GM19328 (cell line): ENCODE measurements around the gene SLC38A3.
A peak's percentile ranks its signal among the peaks of the same experiment; 100 is the strongest.
"Not testable (repeated sequence)": the region's sequence is repeated elsewhere in the genome, so short reads cannot be mapped to it uniquely, and the experiment has no call there.

Experiments used
- ATAC-seq: cut with Tn5 transposase; IDR thresholded peaks from one replicate; pipeline ENCODE4 v1.9.1; 2021; ENCODE audit warnings: mild to moderate bottlenecking, moderate library complexity; ENCODE audit not compliant: unreplicated experiment

The SLC38A3 gene

GRCh38 chr3:50230104-50230793, 25.2 kb downstream of the SLC38A3 start:
- ATAC-seq = no peak

DNA sequence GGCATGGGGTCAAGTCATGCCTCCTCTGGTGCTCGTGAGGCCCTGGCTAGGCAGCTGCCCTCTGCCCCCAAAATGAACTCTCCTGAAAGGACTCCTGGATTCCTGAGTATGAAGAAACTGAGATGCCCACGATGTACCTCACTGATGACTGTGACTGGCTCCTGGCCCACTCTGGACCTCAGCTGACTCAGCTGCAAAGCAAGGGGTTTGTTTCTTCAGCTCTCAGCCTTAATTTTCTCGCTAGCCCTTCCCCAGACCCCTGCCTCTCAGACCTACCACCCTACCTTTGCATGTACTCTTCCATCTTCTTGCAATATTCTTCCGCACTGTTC, 25.7 kb downstream of the SLC38A3 start:
- no peak for ATAC-seq

GRCh38 chr3:50231581-50231980, 26.5 kb downstream of the SLC38A3 start:
- ATAC-seq = no peak

- no peak for ATAC-seq
Measured at GRCh38 chr3:50232303-50232702, 27.2 kb downstream of the SLC38A3 start.

DNA sequence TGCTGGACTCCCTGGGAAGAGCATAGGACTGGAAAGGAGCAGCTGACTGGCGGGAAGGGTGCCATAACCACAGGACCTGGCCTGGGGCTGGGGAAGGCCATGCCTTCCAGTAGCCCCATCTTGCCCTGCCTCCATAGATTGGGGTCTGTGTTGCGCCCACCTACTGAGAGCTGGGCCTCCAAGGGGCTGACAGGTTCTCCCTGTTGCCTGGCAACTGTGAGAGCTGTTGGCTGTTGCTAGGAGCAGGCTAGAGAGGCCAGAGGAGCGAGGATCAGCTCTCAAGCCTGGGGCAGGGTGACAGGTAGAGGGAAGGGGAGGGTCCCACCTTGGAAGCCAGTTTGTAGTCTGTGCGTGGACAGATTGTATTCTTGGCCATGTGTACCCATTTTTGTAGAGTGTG, 28.1 kb downstream of the SLC38A3 start:
- no peak for ATAC-seq

DNA sequence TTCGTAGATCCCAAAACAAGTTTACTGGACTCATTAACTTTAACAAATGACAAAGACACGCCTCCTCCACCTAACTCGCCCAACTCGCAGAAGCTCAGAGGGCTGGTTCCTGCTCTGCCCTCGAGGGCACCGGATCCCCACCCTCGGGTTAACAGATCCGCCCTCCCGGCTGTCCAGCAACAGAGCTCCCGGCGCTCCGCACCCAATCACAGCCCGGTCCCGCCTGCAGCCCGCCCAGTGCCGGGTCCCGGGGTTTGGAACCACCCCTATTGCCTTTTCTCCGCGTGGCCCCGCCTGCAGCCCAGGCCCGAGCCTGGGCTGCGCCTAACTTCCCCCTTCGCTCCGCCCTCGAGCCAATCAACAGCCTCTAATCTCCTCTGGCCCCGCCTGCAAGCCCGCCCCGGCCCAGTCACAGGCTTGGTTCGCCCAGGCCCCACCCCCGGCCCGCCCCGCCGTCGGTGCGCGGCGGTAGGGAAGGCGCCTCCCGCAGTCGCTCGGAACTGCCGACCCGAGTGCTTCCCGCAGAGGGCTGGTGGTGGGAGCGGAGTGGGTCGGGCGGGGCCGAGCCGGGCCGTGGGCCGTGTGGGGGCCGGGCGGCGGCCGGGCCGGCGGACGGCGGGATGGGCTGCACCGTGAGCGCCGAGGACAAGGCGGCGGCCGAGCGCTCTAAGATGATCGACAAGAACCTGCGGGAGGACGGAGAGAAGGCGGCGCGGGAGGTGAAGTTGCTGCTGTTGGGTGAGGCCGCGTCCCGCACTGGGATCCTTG, 30.8 kb downstream of the SLC38A3 start, which contains the start of gene GNAI2:
Gene GNAI2 (plus strand): TSS at position 489 of the 768 bp plus-strand sequence. CDS start 132 bp downstream, at position 621.
- peak; percentile 91 for ATAC-seq

GRCh38 chr3:50236484-50237132, 31.5 kb downstream of the SLC38A3 start:
- ATAC-seq = no peak

GRCh38 chr3:50237133-50237651, 32.1 kb downstream of the SLC38A3 start:
- ATAC-seq = no peak

GRCh38 chr3:50237754-50238548, 32.9 kb downstream of the SLC38A3 start:
- no peak for ATAC-seq

DNA sequence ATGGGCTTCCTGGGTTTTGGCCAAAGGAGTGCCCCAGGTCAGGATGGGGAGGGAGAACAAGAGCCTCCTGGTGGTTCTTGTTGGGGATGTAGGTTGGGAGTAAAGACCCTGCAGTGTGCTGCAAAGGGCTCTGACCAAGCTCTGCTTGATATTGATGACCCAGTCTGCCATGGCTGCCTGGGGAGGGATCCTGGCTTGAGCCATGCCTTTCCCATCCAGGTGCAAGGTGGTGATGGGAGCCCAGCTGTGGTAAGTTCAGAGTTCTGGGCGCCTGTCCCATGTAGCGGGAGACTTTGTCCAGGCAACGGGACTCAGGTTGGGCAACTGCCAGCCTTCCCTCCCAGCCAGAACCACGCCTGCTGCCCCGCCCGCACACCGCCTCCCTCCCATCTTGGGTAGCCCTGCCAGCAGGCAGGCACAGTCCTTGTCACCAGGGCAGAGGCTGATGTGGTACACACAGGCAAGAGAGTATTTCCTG, 33.5 kb downstream of the SLC38A3 start:
- ATAC-seq = no peak

DNA sequence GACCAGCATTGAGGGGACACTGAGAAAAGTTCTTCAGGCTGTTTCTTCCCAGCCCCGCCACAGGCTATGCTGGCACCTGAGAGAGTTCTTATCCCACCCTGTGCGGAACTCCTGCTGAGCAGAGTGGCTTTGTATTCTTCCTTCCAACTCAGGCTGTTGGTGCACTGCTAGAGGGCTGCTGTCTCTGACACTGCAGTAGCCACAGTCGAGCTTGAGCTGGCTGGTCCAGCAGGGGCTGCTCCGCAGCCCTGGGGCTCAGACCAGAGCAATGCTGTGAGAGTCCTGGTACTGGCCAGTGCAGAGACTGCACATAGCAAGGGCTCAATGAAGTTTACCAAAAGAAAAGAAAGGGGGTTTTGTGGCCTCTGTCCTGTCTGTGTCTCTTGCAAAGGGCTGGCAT, 34.6 kb downstream of the SLC38A3 start:
- no peak for ATAC-seq

DNA sequence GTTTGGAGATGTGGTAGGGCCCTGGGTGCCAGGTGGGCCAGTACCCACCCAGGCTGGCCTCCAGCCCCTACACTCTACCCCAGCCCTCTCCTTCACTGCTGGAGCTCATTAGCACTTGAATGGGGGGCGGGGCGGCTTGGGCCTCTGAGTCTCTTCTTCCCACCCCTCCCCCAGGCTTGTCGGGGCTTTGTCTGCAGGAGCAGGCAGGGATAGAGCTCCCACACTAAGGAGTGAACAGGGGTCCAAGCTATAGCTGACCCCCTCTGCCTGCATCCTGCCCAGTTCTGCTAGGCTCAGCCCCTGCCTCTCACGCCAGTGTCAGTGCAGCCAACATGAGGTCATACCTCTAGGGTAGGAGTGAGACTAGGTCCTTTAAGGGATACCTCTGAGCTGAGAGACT, 36.1 kb downstream of the SLC38A3 start:
- no peak for ATAC-seq

- ATAC-seq = no peak
Measured at GRCh38 chr3:50241713-50242380, 36.8 kb downstream of the SLC38A3 start.

- no peak for ATAC-seq
Measured at GRCh38 chr3:50242381-50242770, 37.3 kb downstream of the SLC38A3 start.

DNA sequence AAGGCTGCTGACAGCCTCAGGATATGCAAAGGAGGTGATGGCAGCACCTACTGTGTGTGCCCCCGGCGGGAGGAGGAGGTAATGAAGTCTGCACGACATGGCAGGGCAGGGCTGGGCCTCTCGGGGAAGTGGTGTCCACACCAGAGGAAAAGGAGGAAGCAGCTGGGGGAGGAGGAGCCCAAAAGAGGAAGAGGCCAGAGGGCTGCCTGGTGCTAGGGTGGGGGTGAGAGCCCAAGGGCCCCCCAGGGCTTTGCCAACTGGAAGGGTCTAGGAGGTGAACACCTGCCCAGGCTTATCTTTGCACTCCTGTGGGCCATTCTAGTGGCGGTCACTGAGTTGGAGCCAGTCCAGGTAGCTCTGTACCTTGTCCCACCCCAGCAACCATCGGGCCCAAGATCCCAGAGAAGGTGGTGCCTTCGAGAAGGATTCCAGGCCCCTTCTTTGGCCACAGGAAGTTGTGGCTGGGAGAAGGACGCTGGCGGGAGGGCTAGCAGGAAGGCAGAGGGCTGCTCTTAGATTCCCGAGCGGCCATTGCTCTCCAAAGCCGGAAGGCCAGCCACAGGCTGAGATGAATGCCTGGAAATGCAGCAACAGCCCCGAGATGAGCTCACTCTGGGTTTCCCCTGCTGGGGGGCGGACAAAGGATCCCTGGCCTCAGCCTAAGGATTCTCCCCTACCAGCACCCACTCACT, 37.9 kb downstream of the SLC38A3 start:
- no peak for ATAC-seq

DNA sequence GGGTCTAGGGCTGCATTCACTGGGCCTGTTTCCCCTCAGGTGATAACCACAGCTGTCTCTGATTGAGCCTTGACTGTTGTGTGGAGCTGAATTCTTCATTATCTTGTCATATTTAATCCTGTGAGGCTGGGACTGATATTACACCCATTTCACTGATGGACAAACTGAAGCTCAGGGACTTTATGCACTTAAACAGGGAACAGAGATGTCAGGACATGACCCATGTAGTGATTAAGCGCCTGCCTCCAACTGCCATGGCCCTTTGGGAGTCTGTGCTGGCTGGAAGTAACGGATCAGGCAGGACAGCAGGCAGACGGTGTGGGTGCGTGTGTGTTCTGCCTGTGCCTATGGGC, 38.4 kb downstream of the SLC38A3 start:
- ATAC-seq = no peak

DNA sequence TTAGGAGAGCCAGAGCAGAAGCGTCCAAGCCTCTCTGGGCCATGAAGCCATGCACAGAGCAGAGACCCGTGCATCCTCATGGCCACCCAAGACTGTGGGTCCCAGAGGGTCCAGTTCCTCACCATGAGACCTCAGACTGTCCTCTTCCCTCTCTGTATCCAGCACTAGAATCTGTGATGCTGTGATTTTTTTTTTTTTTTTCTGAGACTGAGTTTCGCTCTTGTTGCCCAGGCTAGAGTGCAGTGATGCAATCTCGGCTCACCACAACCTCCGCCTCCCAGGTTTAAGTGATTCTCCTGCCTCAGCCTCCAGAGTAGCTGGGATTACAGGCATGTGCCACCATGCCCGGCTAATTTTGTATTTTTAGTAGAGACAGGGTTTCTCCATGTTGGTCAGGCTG, 39.7 kb downstream of the SLC38A3 start:
- ATAC-seq = not testable (repeated sequence)

DNA sequence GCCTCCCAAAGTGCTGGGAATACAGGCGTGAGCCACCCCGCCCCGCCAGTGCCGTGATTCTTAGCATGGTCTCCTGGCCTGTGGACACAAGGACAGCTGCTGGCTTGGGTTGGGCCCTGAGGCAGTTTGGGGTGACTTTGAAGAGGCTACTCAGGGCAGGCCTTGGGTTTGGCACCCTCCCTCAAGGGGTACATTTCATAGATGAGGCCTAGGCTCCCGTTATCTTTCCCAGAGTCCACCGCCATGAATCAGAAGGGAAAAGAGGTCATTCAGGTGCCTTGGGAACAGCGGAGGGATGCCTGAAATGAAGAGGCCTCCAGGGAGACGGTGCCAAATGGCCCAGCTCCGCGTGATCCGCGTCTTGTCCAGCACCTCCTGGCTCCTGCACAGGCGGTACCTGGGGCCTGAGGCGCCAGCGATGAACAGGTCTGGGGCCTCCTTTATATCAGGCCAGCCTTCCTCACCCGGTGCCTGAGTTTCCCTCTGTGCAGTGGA, 40.2 kb downstream of the SLC38A3 start:
- no peak for ATAC-seq

- peak; percentile 59 for ATAC-seq
Measured at GRCh38 chr3:50245831-50246516, 40.9 kb downstream of the SLC38A3 start.
